ENCODE data around the gene RIN2. TPM values are rescaled to one million over a fixed set of nuclear protein-coding genes. Genes with fewer than 3 reads are reported as not detected.

Gene RIN2
- polyA plus RNA-seq, 1 donor (not counting 4 experiments of a cell fraction or from before 2014, with no cell fraction given) = 40.1 TPM

GRCh38 chr20:19768325-19768842, 10.3 kb downstream of the RIN2 start:
- DNase-seq (ENCODE audit: low read depth, low spot score) (no peak), FAIRE-seq (no peak)
- no peaks in the 10 kb centered on the region for H3K79me2 ChIP-seq (ENCODE audit: control insufficient read depth, insufficient read depth, low read length)
- H4K20me1 ChIP-seq (ENCODE audit: control insufficient read depth, extremely low read depth, insufficient read depth, low read length) = no peaks in the 10 kb centered on the region
- no peak for TF ChIP-seq EZH2 (IDR thresholded peaks at IDR 0.05; ENCODE audit: low read length)
- no peak for TF ChIP-seq CTCF (optimal IDR thresholded peaks at IDR 0.05 in 1 of 3, IDR thresholded peaks at IDR 0.05 in 1 of 3, conservative IDR thresholded peaks at IDR 0.05 in 1 of 3; ENCODE audit: extremely low read depth in 1 of 3, insufficient read depth in 2 of 3, low read length in 3 of 3)
- dilution Hi-C loops (cut with MboI; ENCODE audit: extremely low pct_ligation_motif_present, low sequenced_read_pairs) = no loop called here
- H2AFZ ChIP-seq (ENCODE audit: control insufficient read depth, low read length) = no peak overlapping the region
- H3K4me3 ChIP-seq (ENCODE audit: control insufficient read depth in 2 of 3, extremely low read depth in 1 of 3, insufficient read depth in 2 of 3, low read depth in 1 of 3, low read length in 3 of 3) = no peak overlapping the region
- no peaks in the 10 kb centered on the region for H3K36me3 ChIP-seq (ENCODE audit: control insufficient read depth in 2 of 2, extremely low read depth in 1 of 2, insufficient read depth in 2 of 2, low read length in 2 of 2)
- no peak overlapping the region for H3K4me2 ChIP-seq (ENCODE audit: control insufficient read depth, extremely low read depth, insufficient read depth, low read depth, low read length)
- H3K9ac ChIP-seq (ENCODE audit: control insufficient read depth, extremely low read depth, insufficient read depth, low read length) = no peak overlapping the region
- peaks cover 3% of the 10 kb centered on the region for H3K27me3 ChIP-seq (ENCODE audit: control insufficient read depth, extremely low read depth, insufficient read depth, low read length)
- no peak overlapping the region for H3K27ac ChIP-seq (ENCODE audit: control insufficient read depth, insufficient read depth, low read length)
- H3K9me3 ChIP-seq (ENCODE audit: control insufficient read depth, low read depth, low read length) = no peaks in the 10 kb centered on the region
- H3K9me1 ChIP-seq (ENCODE audit: control insufficient read depth, extremely low read depth, insufficient read depth, low read length) = no peaks in the 10 kb centered on the region
- H3K4me1 ChIP-seq (ENCODE audit: control insufficient read depth, extremely low read depth, insufficient read depth, low read length) = no peaks in the 10 kb centered on the region

- no peak for DNase-seq (ENCODE audit: low read depth, low spot score)
- Histone ChIP-seq H3K9me3 (ENCODE audit: control insufficient read depth, low read depth, low read length) (no peaks in the 10 kb centered on the region), H3K4me3 (ENCODE audit: control insufficient read depth in 2 of 3, extremely low read depth in 1 of 3, insufficient read depth in 2 of 3, low read depth in 1 of 3, low read length in 3 of 3) (no peak overlapping the region), H3K4me1 (ENCODE audit: control insufficient read depth, extremely low read depth, insufficient read depth, low read length) (no peaks in the 10 kb centered on the region), H3K79me2 (ENCODE audit: control insufficient read depth, insufficient read depth, low read length) (no peaks in the 10 kb centered on the region), H3K27ac (ENCODE audit: control insufficient read depth, insufficient read depth, low read length) (no peak overlapping the region), H3K36me3 (ENCODE audit: control insufficient read depth in 2 of 2, extremely low read depth in 1 of 2, insufficient read depth in 2 of 2, low read length in 2 of 2) (no peaks in the 10 kb centered on the region), H3K9ac (ENCODE audit: control insufficient read depth, extremely low read depth, insufficient read depth, low read length) (no peak overlapping the region), H4K20me1 (ENCODE audit: control insufficient read depth, extremely low read depth, insufficient read depth, low read length) (no peaks in the 10 kb centered on the region), H3K9me1 (ENCODE audit: control insufficient read depth, extremely low read depth, insufficient read depth, low read length) (no peaks in the 10 kb centered on the region), H2AFZ (ENCODE audit: control insufficient read depth, low read length) (no peak overlapping the region), H3K27me3 (ENCODE audit: control insufficient read depth, extremely low read depth, insufficient read depth, low read length) (no peaks in the 10 kb centered on the region), H3K4me2 (ENCODE audit: control insufficient read depth, extremely low read depth, insufficient read depth, low read depth, low read length) (no peak overlapping the region)
- dilution Hi-C loops (cut with MboI; ENCODE audit: extremely low pct_ligation_motif_present, low sequenced_read_pairs) = no loop called here
- peak; percentile 26 for FAIRE-seq
- TF ChIP-seq EZH2 (IDR thresholded peaks at IDR 0.05; ENCODE audit: low read length) = no peak
- no peak for TF ChIP-seq CTCF (optimal IDR thresholded peaks at IDR 0.05 in 1 of 3, IDR thresholded peaks at IDR 0.05 in 1 of 3, conservative IDR thresholded peaks at IDR 0.05 in 1 of 3; ENCODE audit: extremely low read depth in 1 of 3, insufficient read depth in 2 of 3, low read length in 3 of 3)
Observed at GRCh38 chr20:19769507-19769906, 11.4 kb downstream of the RIN2 start.

Measured in keratinocyte (primary cell).